ENCODE measurements around the gene ACHE.
"Not testable (repeated sequence)": the region's sequence is repeated elsewhere in the genome, so short reads cannot be mapped to it uniquely, and the experiment has no call there.

DNA sequence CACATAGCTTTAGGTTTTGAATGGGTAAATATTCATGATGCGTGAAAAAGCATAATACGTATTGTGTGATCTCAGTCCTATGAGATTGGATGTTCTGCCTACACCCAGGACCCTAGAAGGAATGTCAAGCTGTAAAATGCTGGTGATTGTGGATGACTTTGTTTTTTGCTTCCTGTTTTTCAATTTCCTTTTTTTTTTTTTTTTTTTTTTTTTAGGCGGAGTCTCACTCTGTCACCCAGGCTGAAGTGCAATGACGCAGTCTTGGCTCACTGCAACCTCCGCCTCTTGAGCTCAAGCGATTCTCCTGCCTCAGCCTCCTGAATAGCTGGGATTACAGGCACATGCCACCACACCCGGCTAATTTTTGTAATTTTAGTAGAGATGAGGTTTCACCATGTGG lies 14.8 kb upstream of the ACHE start:
- TF ChIP-seq, protein P1, sequence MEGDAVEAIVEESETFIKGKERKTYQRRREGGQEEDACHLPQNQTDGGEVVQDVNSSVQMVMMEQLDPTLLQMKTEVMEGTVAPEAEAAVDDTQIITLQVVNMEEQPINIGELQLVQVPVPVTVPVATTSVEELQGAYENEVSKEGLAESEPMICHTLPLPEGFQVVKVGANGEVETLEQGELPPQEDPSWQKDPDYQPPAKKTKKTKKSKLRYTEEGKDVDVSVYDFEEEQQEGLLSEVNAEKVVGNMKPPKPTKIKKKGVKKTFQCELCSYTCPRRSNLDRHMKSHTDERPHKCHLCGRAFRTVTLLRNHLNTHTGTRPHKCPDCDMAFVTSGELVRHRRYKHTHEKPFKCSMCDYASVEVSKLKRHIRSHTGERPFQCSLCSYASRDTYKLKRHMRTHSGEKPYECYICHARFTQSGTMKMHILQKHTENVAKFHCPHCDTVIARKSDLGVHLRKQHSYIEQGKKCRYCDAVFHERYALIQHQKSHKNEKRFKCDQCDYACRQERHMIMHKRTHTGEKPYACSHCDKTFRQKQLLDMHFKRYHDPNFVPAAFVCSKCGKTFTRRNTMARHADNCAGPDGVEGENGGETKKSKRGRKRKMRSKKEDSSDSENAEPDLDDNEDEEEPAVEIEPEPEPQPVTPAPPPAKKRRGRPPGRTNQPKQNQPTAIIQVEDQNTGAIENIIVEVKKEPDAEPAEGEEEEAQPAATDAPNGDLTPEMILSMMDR (IDR thresholded peaks at IDR 0.05; ENCODE audit: borderline replicate concordance, extremely low read depth, low read length, poor library complexity, severe bottlenecking), result not testable (repeated sequence)
- not testable (repeated sequence) for TF ChIP-seq EZH2 (IDR thresholded peaks at IDR 0.05; ENCODE audit: borderline replicate concordance, low read depth, low read length, severe bottlenecking)

Data from DND-41 (cell line).